K562 (cell line): ENCODE results near the gene PRR7.

Experiments
- GTF3C2 ChIP-seq: IDR thresholded peaks from 3 replicates; pipeline ENCODE4 v1.6.1; 2011; ENCODE audit warnings: borderline replicate concordance, mild to moderate bottlenecking, moderate library complexity; ENCODE audit not compliant: insufficient read length; ENCODE audit errors: extremely low read depth
- SMAD1 ChIP-seq: fragments of 150-350 bp; IDR thresholded peaks from 2 replicates; pipeline ENCODE4 v1.6.1; 2014; ENCODE audit warnings: low read length, low read depth; ENCODE audit not compliant: partially characterized antibody
- STAT5A ChIP-seq: IDR thresholded peaks from 2 replicates; pipeline ENCODE4 v1.6.1; 2012; ENCODE audit warnings: low read length, inconsistent platforms, borderline replicate concordance
- THRAP3 ChIP-seq: fragments of 450-650 bp; IDR thresholded peaks from 2 replicates; pipeline ENCODE4 v1.6.1; 2016; ENCODE audit warnings: mild to moderate bottlenecking, inconsistent platforms, borderline replicate concordance
- ZBTB1 ChIP-seq: sonication (generic); formaldehyde crosslinking; IDR thresholded peaks from 2 replicates; pipeline ENCODE4 v1.8.1; 2023; ENCODE audit warnings: missing genetic modification reagents, low read depth, mild to moderate bottlenecking, borderline replicate concordance

- TF ChIP-seq THRAP3 (no peak), STAT5A (no peak), GTF3C2 (no peak), SMAD1 (no peak), ZBTB1 (CRISPR knock-in tag) (no peak)
These were observed 40.8 kb upstream of the PRR7 start for GRCh38 chr5:177405805-177406204.
